Measurements from ENCODE around the gene DNASE1L1.

The DNASE1L1 gene

GRCh38 chrX:154365997-154366665, 42.9 kb downstream of the DNASE1L1 start:
- no peak for DNase-seq

GRCh38 chrX:154365052-154365600, 43.9 kb downstream of the DNASE1L1 start:
- DNase-seq, result no peak

- DNase-seq, result no peak
Observed at GRCh38 chrX:154363706-154364439, 45.2 kb downstream of the DNASE1L1 start.

- no peak for DNase-seq
Observed at GRCh38 chrX:154362085-154362742, 46.8 kb downstream of the DNASE1L1 start.

- no peak for DNase-seq
Observed at GRCh38 chrX:154360155-154360713, 48.8 kb downstream of the DNASE1L1 start.

- no peak for DNase-seq
Observed at GRCh38 chrX:154359362-154360154, 49.5 kb downstream of the DNASE1L1 start.

GRCh38 chrX:154358829-154359228, 50.2 kb downstream of the DNASE1L1 start:
- DNase-seq, result no peak

GRCh38 chrX:154358011-154358410, 51.0 kb downstream of the DNASE1L1 start:
- no peak for DNase-seq

- DNase-seq, result no peak
Observed at GRCh38 chrX:154357205-154357604, 51.8 kb downstream of the DNASE1L1 start.

- DNase-seq, result no peak
Observed at GRCh38 chrX:154356596-154356995, 52.5 kb downstream of the DNASE1L1 start.

- no peak for DNase-seq
Observed at GRCh38 chrX:154355776-154356140, 53.3 kb downstream of the DNASE1L1 start.

- no peak for DNase-seq
Observed at GRCh38 chrX:154355094-154355775, 53.8 kb downstream of the DNASE1L1 start.

- no peak for DNase-seq
Observed at GRCh38 chrX:154354516-154354915, 54.5 kb downstream of the DNASE1L1 start.

GRCh38 chrX:154354013-154354412, 55.0 kb downstream of the DNASE1L1 start:
- no peak for DNase-seq

GRCh38 chrX:154353172-154353843, 55.7 kb downstream of the DNASE1L1 start:
- no peak for DNase-seq

- DNase-seq, result no peak
Observed at GRCh38 chrX:154352466-154352865, 56.6 kb downstream of the DNASE1L1 start.

GRCh38 chrX:154352012-154352401, 57.0 kb downstream of the DNASE1L1 start:
- no peak for DNase-seq

All from stimulated activated CD4-positive, alpha-beta T cell treated with anti-CD3 and anti-CD28 coated beads, Interleukin-4, amount 100 ng/mL, for 24 hours (primary cell).